SU-DHL-6 (cell line): Measurements from ENCODE around the gene OVOL1.

Experiments
- EZH2phosphoT487 ChIP-seq: fragments of 200-600 bp; sonication (generic), shearing (Covaris generic); conservative IDR thresholded peaks from 2 replicates; pipeline ENCODE4 v1.6.1; 2018; ENCODE audit warnings: mild to moderate bottlenecking, antibody characterized with exemption, low read length, moderate library complexity, mixed read lengths
- TF ChIP-seq, protein P1 (sequence below): fragments of 200-600 bp; sonication (generic); IDR thresholded peaks from one replicate; pipeline ENCODE4 v1.5.1; 2017; ENCODE audit warnings: antibody characterized with exemption, mild to moderate bottlenecking, low read length, moderate library complexity; ENCODE audit not compliant: insufficient read depth, poor library complexity, severe bottlenecking

DNA sequence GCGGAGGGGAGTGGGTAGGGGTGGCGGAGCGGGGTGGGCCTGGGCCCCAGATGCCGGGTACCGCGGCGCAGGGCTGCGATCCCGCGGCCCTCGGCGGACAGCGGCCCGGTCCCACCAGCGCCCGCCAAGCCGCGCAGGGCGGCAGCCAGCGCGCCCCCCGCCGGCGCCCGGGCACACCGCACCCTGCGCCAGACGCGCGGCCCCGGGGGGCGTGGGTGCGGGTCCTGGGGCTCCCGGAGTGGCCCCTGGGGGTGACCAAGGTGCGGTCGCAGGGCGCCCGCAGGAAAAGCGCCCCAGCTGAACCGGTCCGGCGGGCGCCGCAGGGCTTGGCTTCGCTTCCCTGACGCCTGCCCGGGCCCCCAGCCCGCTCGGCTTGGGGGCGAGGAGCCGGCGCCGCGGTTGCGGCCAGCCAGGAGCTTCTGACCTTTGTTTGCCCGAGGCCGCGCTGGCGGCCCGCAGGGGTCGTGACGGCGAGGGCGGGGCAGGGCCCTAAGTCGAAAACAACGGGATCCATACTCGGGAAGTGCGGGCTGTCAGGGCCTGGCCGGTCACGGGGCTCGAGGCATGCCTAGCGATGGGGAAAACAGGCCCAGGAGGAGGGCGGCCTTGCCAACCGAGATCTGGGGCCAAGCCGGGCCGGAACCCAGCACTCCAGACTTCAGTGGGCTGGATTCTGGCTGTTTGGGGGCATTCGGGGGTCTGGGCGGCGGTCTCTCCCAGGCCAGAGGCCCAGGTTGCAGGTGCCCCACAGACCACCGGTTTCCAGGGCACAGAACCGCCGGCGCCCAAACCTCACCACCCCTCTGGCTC, 5.5 kb upstream of the OVOL1 start:
- TF ChIP-seq, protein P1, sequence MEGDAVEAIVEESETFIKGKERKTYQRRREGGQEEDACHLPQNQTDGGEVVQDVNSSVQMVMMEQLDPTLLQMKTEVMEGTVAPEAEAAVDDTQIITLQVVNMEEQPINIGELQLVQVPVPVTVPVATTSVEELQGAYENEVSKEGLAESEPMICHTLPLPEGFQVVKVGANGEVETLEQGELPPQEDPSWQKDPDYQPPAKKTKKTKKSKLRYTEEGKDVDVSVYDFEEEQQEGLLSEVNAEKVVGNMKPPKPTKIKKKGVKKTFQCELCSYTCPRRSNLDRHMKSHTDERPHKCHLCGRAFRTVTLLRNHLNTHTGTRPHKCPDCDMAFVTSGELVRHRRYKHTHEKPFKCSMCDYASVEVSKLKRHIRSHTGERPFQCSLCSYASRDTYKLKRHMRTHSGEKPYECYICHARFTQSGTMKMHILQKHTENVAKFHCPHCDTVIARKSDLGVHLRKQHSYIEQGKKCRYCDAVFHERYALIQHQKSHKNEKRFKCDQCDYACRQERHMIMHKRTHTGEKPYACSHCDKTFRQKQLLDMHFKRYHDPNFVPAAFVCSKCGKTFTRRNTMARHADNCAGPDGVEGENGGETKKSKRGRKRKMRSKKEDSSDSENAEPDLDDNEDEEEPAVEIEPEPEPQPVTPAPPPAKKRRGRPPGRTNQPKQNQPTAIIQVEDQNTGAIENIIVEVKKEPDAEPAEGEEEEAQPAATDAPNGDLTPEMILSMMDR, result no peak
- no peak for TF ChIP-seq EZH2phosphoT487
